OCI-LY1 (cell line): Measurements from ENCODE around the gene HYAL2.

ENCODE experiments used
- EZH2 ChIP-seq: fragments of 200-600 bp; sonication (generic), shearing (Covaris generic); IDR thresholded peaks from 2 replicates; pipeline ENCODE4 v1.8.0; 2017; ENCODE audit warnings: borderline replicate concordance, mixed run types, mild to moderate bottlenecking, antibody characterized with exemption, low read length, moderate library complexity, mixed read lengths
- TF ChIP-seq, protein P1 (sequence below): fragments of 200-600 bp; sonication (generic), shearing (Covaris generic); IDR thresholded peaks from 2 replicates; pipeline ENCODE4 v1.5.1; 2017; ENCODE audit warnings: mild to moderate bottlenecking, antibody characterized with exemption, low read length, moderate library complexity, mixed read lengths

- TF ChIP-seq, protein P1, sequence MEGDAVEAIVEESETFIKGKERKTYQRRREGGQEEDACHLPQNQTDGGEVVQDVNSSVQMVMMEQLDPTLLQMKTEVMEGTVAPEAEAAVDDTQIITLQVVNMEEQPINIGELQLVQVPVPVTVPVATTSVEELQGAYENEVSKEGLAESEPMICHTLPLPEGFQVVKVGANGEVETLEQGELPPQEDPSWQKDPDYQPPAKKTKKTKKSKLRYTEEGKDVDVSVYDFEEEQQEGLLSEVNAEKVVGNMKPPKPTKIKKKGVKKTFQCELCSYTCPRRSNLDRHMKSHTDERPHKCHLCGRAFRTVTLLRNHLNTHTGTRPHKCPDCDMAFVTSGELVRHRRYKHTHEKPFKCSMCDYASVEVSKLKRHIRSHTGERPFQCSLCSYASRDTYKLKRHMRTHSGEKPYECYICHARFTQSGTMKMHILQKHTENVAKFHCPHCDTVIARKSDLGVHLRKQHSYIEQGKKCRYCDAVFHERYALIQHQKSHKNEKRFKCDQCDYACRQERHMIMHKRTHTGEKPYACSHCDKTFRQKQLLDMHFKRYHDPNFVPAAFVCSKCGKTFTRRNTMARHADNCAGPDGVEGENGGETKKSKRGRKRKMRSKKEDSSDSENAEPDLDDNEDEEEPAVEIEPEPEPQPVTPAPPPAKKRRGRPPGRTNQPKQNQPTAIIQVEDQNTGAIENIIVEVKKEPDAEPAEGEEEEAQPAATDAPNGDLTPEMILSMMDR: no peak
- no peak for TF ChIP-seq EZH2
Observed at GRCh38 chr3:50295553-50296431, 26.8 kb downstream of the HYAL2 start.
